ENCODE results near the gene DENND1C.

Gene DENND1C

DNA sequence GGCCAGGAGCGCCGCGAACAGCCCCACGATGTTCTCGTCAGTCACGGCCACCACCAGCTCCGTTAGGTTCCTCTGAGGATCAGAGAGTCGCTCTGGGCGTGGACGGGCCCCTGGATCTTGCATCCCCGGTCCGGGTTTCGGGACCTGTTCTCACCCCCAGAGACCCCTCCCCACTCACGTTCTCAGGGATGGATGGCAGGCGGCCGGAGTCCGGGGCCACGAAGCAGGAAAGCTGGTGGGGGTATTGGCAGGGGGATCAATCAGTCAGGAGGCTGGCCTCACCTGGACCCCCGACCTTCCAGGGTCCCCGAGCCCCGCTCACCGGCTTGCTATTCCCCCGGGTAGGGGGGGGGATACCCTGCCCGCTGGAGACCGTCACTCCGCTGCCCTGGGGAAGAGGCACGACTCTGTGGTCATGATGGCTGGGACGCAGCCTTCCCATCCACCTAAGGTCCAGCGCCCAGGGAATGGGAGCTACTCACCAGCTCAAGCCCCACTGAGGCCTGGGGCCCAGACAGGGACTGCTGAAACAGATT, 4.6 kb downstream of the DENND1C start:
- no peak for DNase-seq

DNA sequence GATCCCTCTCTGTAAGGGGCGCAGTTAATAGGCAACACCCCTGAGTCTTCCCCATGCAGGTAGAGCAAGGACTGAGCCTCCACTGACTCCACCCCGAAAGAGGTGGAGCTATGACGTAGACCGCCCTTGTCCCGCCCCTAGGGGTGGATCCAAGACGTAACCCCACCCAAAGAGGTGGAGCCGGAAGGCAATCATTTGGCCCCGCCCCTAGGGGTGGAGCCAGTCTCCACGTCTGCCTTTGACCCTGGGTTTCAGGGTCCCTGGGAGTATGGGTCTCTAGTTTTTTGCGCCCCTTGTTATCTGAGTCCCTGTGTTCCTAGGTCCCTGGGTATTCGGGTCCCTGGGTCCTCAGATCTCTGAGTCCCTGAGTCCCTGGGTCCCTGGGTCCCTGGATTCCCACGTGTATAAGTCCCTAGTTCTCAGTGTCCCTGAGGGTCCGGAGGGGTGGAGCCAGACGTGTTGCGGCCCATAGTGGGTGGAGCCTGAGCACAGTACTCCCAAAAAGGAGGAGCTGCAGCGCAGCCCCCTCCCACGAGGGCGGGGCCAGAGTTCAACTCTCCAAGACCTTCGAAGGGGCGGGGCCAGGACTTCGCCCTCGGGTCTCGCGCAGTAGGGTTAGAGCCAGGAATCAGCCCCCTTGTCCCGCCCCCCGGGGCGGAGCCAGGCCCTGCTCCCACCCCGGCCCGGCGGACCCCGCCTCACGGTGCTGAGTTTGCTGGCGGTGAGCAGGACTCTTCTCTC, 5.3 kb downstream of the DENND1C start:
- DNase-seq, result peak; percentile 62 to 69

DNA sequence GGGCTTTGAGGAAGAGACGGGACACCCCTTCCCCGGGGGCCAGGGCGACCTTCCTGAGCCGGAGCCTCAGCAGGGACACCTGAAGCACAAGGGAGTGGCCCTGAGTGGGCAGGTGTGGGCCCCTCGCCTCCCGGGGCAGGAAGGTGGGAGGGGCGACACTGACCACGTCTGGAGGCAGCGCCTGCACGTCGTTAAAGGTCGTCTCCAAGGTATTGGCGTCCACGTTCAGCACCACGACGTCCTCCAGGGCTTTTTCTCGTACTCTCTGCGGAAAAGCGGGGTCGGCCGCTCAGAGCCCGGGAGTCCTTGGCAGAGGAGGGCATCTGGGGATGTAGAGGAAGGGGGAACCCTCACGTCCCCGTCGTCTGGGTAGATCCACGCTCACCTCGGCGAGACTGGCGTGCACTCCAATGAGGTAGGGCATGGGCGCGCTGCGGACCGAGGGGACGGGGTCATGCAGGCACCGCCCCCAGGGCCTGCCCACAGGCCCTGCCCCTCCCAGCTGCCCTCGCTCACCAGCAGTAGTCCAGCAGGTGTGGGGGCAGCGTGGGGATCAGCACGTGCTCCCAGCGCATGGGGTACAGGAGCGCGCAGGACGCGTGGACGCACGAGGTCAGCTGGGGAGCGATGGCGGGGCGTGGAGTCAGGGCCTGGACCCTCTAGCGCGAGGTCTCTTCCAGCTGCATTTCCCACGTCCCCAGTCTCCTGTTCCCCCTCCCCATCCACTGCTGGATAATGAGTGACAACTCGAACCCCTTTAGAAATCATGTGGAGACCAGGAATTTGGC, 6.1 kb downstream of the DENND1C start:
- DNase-seq, result no peak

DNA sequence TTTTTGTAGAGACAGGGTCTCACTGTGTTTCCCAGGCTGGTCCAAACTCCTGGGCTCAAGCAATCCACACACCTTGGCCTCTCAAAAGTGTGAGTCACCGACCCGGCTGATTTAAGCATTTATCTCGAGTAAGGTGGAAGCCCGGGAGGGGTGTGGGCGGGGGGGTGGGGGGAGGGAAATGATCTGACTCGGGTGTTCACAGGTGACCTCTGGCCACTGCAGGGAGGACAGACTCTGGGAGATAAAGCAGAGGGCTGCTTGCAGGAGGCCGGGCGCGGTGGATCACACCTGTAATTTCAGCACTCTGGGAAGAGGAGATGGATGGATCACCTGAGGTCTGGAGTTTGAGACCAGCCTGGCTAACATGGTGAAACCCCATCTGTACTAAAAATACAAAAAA, 7.9 kb downstream of the DENND1C start:
- DNase-seq, result no peak

DNA sequence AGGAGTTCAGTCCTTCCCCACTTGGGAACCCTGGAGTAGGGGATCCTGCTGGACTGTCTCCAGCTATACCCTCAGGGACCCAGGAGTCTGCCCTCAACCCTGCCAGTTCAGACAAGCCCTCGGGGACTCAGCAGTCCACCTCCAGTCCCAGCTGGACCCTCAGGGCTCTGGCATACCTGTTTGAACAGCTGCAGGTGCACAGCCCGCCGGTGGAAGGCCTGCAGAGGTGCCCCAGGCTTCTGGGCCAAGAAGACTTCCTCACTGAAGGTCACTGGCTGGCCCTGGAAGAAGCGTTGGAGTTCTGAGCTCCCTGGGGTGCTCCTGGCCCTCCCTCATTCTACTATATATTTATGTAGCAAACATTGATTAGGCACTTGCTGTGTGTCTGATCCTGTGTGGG, 8.9 kb downstream of the DENND1C start:
- DNase-seq, result no peak

DNA sequence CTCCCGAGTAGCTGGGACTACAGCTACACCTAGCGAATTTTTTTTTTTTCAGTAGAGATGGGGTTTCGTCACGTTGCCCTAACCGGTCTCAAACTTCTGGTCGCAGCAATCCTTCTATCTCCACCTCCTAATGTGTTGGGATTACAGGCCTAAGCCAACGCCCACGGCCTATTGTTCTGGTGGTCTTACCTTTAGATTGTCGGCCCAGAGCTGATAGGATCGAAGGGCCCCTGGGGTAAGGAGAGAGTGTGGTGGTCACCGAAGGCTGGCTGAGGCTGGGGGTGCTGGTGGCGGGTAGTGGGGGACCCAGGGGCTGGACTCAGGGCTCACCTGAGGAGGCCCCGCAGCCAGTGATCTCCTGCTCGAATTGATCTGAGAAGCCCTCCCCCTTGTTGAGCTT, 10.5 kb downstream of the DENND1C start:
- DNase-seq, result no peak

DNA sequence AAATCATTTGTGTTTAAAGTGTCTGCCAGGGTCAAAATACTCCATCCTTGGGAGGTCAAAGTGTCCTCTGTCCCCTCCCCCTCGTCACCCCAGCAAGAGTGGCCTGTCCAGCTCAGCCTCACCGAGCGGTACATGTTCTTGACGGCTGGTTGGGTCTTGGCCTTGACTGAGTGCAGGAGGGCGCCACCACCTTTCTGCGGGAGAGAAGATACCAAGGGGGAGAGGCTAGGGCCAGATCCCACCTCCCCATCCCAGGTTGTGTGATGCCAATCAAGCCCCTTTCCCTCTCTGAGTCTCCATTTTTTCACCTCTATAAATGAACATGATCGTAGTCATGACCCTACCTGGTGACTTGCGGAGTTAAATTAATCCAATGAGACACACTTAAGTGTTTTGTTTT, 11.4 kb downstream of the DENND1C start:
- no peak for DNase-seq

DNA sequence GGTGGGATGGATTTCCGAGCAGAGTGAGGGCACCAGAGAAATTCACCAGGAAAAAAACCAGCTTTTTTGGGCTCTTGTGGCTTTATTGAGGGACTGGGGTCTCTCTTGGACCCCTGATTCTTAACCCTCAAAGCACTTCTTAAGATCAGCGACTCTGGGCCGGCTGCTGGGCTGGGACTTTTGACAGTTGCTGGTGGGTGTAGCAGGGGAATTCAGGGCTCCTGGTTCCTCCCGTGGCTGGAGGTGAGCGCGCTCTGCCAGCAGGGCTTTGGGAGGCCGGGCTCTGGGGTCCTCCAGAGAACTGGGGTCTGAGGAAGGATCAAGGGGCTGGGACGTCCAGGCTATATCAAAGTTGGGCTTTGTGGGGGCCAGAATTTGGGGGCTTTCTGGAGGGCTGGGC, 14.2 kb downstream of the DENND1C start:
- no peak for DNase-seq

DNA sequence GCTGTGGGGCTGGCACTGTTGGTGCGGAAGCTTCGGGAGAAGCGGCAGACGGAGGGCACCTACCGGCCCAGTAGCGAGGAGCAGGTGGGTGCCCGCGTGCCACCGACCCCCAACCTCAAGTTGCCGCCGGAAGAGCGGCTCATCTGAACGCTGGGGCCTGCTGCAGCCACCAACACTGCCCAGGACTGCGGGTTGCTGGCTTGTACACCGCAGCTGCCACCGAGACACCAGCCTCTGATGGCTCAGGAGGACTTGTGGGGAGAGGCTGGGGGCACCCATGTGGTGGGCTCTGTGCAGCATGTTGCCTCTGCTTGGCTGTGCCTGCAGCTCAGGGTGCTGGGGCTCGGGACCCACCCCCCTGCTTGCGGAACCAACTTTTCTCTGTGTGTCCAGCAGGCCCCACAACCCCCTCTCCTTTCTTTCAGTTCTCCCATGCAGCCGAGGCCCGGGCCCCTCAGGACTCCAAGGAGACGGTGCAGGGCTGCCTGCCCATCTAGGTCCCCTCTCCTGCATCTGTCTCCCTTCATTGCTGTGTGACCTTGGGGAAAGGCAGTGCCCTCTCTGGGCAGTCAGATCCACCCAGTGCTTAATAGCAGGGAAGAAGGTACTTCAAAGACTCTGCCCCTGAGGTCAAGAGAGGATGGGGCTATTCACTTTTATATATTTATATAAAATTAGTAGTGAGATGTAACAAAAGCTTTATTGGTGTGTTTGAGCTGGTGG, 14.9 kb downstream of the DENND1C start:
- DNase-seq, result no peak

DNA sequence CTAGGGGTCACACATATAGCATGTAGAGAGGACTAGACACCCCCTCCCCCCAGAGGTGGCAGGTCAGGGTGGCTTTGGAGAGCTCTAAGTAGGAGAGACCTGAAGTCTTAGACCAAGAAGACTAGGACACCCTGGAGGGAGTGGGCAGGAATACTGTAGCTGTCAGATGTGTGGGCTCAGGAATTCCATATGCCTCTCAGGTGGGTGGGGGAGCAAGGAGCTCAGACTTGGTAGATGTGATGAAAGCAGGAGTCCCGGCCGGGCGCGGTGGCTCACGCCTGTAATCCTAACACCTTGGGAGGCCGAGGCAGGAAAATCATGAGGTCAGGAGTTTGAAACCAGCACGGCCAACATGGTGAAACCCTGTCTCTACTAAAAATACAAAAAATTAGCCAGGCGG, 15.9 kb downstream of the DENND1C start:
- no peak for DNase-seq

DNA sequence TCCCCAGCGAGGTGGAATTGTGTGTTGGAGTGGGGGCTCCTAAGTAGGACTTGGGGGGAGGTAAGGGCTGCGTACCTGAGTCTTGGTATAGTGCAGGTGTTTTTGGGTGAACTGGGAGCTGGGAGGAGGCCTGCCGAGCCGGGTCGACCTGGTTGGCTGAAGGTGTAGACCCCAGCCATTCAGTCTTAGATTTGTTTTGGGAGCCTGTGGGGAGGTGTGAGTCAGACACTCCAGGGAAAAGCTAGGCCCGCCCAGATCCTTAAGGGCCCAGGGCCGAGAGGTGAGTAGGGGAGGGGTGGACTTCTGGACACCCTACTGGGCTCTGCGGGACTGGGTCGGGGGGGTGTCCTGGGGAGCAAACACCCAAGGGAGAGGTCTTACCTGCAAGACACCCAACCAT, 16.6 kb downstream of the DENND1C start:
- no peak for DNase-seq

DNA sequence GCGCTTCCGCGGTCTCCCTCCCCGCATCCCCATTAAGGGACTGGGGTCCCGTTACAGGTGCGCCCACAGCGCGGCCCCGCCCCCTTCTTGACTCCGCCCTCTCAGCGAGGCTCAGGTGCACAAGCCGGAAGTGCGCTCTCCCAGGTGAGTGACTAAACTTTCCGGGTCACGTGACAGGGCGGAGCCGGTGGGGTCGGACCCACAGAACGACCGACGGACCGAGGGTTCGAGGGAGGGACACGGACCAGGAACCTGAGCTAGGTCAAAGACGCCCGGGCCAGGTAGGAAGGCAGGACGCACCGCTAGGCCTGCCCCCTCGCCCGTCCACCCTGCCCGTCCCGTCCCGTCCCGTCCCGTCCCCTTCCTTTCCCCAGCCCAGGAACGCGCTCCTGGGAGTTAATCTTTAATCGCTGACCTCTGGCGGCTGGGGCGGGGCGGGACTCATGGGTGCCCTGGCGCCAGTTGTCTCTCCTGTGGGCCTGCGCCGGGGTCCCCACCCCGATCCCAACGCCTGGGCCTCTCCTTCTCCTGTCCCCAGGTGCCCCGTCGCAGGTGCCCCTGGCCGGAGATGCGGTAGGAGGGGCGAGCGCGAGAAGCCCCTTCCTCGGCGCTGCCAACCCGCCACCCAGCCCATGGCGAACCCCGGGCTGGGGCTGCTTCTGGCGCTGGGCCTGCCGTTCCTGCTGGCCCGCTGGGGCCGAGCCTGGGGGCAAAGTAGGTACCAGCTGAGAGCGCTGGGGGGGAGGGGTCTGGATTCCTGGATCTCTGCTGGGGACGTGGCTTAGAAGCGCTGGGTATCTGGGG, 17.3 kb downstream of the DENND1C start, which contains the start of gene CRB3:
Gene CRB3, plus strand, starts transcription at position 202 of the 804 bp plus-strand sequence. Its CDS starts 431 bp downstream, at position 633.
- peak; percentile 27 to 36 for DNase-seq

DNA sequence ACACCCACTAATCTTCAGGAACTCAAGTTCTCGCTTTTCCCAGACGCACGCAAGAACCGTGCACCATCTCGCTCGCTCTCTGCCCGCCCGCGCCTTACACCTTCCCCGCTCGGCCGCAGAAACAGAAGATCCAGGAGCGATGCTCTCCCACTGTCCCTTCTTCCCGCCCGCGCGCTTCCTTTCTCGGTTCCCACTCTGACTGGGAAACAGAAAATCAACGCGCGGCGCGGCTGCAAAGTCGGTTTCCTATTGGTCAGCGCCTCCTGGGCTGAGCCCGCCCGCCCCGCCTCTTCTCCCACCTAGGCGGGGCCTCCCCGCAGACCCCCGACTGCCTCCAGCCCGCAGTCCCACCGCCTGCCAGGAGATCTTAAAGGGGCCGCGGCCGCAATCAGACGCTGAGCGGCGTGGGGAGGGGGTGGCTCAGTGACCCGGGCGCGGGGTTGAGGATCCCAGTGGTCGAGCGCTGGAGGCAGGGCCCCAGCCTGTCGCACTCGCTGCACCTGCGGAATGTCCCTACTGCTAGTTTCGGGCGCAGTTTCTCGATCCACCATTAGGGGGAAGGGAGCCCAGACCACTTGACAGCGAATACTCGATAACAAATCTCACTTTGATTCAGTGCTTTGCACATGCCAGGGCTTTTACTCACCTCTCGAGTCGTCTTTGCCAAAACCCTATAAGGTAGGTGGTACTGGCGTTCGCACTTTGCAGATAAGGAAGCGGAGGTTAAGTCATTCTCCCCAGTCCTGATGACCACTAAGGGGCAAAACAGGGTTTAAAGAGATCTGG, 21.3 kb downstream of the DENND1C start:
- DNase-seq, result peak; percentile 98 to 99

DNA sequence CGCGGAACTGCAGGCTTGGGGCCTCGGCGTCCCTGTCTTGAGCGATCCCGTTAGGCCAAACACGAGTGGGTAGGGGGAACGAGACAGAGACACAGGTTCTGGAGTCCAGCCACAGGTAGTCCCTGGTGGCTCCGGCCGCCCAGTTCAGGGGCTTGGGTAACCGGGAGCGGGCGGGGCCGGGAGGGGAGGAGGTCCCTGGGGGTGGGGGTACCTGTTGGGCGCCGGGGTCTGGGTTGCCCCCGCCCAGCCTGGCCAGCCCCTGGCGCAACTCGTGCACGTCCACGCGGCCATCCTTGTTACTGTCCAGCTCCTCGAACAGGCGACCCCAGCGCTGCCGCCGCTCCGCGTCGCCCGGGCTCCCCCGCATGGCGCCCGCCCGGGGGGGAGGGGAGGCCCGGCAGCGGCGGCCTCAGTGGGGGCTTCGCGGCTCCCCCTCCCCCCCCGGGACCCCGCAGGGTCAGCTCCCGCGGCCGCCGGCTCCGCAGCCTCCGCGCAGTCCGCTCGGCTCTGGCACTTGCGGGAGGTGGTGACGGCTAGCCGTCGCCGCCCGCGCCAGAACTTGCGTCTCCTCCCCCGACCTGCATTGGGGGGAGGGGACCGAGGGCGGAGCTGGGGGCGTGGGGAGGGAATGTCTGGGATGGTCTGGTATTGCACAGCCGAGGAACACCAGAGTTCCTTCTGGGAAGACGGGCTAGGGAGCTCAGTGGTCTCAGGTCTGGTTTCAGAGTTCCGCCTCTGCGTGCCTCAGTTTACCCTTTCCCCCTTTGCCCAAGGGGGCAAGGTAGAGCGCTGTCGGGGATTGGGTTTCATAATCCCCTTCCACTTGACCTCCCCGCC, 22.1 kb downstream of the DENND1C start, which contains the start of gene SLC25A23:
Gene SLC25A23, minus strand, starts transcription at position 531 of the 837 bp plus-strand sequence. Its CDS starts 164 bp downstream, at position 367.
- peak; percentile 75 to 77 for DNase-seq

DNA sequence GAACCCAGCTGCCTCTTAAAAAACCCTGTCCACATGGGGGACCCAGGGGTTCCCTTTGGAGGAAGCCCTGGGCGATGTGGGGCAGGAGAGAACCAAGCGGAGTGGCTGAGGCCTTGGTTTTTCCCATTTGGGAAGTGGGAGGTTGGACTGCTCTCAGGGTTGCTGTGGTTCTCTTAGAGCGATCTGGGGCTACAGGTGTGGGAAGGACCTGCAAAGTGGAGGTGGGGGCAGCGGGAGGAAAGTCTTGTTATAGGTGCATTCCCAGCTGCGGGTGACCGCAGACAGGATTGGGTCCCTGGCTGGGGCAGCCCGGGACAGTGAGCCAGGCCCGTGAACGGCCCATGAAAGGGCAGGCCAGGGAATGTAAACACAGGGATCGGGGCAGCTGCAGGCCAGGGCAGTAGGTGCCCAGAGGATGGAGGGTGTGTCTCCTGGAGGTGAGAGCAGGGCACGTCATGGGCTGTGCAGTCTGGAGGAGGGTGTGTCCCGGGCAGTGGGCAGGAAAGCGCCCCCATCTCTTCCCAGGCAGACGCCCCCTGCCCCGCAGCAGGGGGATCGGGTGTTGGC, 22.8 kb downstream of the DENND1C start:
- no peak for DNase-seq

DNA sequence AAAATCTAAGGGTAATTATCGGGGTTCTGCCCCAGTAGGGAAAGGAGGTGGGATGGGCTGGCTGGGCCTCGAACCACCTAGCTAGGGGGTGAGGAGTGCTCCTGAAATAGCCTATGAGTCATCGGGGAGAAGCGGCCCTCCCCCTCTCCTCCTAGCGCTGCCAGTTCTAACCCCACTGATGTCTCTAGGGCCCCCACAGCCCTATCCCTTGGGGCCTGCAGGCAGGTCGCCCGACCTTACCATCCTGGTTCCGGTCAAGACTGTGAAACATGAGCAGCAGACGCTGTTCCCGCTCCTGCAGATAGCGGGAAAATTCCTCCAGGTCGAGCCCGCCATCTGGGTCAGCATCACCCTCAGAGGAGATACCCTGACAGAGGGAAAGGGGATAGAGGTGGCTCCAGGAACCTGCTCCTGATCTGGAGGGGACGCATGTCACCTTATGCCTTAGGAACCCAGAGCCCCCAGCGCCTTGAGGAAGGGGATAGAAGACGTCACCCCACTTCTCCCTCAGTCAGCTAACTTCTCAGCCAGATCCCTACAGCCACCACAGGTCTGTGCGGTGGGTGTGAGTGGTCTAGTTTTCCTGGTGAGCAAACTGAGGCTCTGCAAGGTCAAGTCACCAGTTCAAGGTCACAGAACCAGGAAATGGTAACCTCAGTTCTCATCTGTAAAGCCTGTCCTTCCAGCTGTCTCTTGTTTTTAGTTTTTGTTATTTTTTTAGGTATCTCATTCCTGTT, 23.5 kb downstream of the DENND1C start:
- no peak for DNase-seq

DNA sequence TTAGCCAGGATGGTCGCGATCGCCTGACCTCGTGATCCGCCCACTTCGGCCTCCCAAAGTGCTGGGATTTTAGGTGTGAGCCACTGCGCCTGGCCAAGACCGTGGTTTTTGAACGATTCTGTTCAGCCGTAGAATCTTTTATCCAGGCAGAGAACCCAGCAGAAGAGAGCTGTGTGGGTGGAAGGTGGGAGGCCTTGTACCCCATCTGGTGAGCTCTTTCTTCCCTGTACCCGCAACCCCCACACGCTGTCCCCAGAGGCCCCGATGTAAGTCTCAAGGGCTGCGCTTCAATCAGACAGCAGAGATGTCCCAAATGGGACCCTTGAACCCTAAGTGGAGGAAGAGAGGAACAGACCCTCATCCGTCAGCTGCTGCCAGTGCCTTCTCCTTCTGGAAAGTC, 25.7 kb downstream of the DENND1C start:
- no peak for DNase-seq

DNA sequence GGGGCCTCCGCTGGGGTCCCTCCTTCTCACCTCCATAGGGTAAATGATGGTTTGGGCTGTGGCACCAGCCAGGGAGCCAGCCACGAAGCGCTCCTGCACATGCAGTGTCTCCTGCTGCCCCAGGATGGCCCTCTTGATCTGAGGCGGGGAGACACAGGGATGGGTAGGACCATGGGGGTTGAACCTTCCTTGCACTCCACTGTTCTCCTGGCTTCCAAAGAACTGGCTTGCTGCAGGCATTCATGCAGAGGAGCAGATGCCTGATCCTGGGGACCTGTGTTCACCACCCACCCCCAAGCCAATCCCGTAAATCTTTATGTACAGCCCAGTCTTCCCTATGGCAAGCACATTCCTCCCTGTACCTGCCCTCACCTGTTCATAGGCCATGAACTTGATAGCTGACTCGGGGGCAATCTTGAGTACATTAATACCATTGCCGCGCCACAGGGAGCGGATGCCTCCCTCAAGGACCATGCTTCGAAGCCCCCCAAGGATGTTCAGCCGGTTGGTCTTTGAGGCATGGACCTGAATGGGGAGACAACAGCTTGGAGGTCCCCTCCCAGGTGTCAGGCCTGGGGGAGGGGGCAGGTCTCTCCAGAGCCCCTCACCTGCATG, 27.5 kb downstream of the DENND1C start:
- DNase-seq, result no peak

DNA sequence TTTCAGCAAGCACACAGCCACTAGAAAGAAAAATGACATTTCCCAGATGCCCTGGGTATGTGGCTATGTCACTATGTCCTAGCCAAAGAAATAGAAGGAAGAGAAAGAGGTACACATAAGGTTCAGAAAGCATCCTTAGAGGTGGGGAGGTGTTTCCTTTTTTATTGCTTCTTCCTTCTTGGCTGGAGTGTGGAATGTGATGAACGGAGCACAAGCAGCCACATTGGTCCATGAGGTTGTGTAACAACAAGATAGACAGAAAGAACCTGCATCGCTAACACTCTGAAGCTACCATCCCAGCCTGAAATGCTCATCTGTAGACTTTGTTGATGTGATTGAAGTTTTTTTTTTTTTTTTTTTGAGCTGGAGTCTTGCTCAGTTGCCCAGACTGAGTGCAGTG, 28.7 kb downstream of the DENND1C start:
- DNase-seq, result no peak

Data from activated CD4-positive, alpha-beta T cell treated with anti-CD3 and anti-CD28 coated beads, Interleukin-2, amount 50 U/mL, for 48 hours (primary cell).